ENCODE results near the gene CRIM1. TPM values are rescaled to one million over a fixed set of nuclear protein-coding genes. Genes with fewer than 3 reads are reported as not detected.
A peak's percentile ranks its signal among the peaks of the same experiment; 100 is the strongest.

The CRIM1 gene
- polyA plus RNA-seq, 3 donors = 80.0 to 88.5 (median 84.1) TPM

- DNase-seq = no peak
These were observed 214.8 kb downstream of the CRIM1 start for GRCh38 chr2:36570416-36570815.

- DNase-seq = no peak
These were observed 216.6 kb downstream of the CRIM1 start for GRCh38 chr2:36572054-36572718.

GRCh38 chr2:36572719-36573059, 217.1 kb downstream of the CRIM1 start:
- no peak for DNase-seq

GRCh38 chr2:36573165-36573564, 217.6 kb downstream of the CRIM1 start:
- DNase-seq = no peak

- DNase-seq = no peak
These were observed 219.0 kb downstream of the CRIM1 start for GRCh38 chr2:36574560-36574959.

- DNase-seq = no peak
These were observed 222.3 kb downstream of the CRIM1 start for GRCh38 chr2:36577884-36578283.

GRCh38 chr2:36578343-36579296, 223.0 kb downstream of the CRIM1 start:
- no peak for DNase-seq

- DNase-seq = no peak
These were observed 223.7 kb downstream of the CRIM1 start for GRCh38 chr2:36579297-36579664.

GRCh38 chr2:36582538-36582937, 227.0 kb downstream of the CRIM1 start:
- no peak for DNase-seq

- no peak for DNase-seq
These were observed 227.4 kb downstream of the CRIM1 start for GRCh38 chr2:36582951-36583350.

GRCh38 chr2:36584148-36584794, 228.7 kb downstream of the CRIM1 start:
- DNase-seq = no peak

- DNase-seq = no peak
These were observed 231.1 kb downstream of the CRIM1 start for GRCh38 chr2:36586672-36587071.

GRCh38 chr2:36587101-36587500, 231.5 kb downstream of the CRIM1 start:
- no peak for DNase-seq

- no peak for DNase-seq
These were observed 232.0 kb downstream of the CRIM1 start for GRCh38 chr2:36587556-36587955.

- no peak for DNase-seq
These were observed 233.7 kb downstream of the CRIM1 start for GRCh38 chr2:36589230-36589630.

- no peak for DNase-seq
These were observed 239.3 kb downstream of the CRIM1 start for GRCh38 chr2:36594849-36595248.

GRCh38 chr2:36596397-36596796, 240.8 kb downstream of the CRIM1 start:
- DNase-seq = no peak

- no peak for DNase-seq
These were observed 241.5 kb downstream of the CRIM1 start for GRCh38 chr2:36597003-36597531.

GRCh38 chr2:36597532-36598377, 242.2 kb downstream of the CRIM1 start, which contains the start of gene FEZ2:
TSS of gene FEZ2 (minus strand) at chr2:36598168. CDS start at chr2:36598142, 26 bp downstream.
- DNase-seq = peak; percentile 73

Data from renal pelvis (tissue), 4 donors.